MM.1S (cell line): ENCODE measurements around the gene PIK3CD.

Experiments
- DNase-seq: peaks from one replicate; pipeline ENCODE4 v3.0.0-alpha.2; 2015
- H2AFZ ChIP-seq: fragments of 300-600 bp; sonication (generic); 2 replicates; pipeline ENCODE4 v1.6.0; 2016; ENCODE audit warnings: antibody characterized with exemption, low read length
- H3F3A ChIP-seq: fragments of 300-600 bp; sonication (generic); 2 replicates; pipeline ENCODE4 v1.6.1; 2016; ENCODE audit warnings: mild to moderate bottlenecking, antibody characterized with exemption, low read length, moderate library complexity, mixed read lengths; ENCODE audit not compliant: insufficient read depth
- H3K27ac ChIP-seq: fragments of 300-600 bp; sonication (generic); 2 replicates; pipeline ENCODE4 v1.5.1; 2016; ENCODE audit warnings: mild to moderate bottlenecking, low read length
- H3K27me3 ChIP-seq: fragments of 300-600 bp; sonication (generic); replicated peaks from 2 replicates; pipeline ENCODE4 v1.6.0; 2016; ENCODE audit warnings: low read length; ENCODE audit not compliant: insufficient read depth
- H3K36me3 ChIP-seq: fragments of 300-600 bp; sonication (generic); replicated peaks from 2 replicates; pipeline ENCODE4 v1.6.1; 2016; ENCODE audit warnings: mild to moderate bottlenecking, low read length, mixed read lengths; ENCODE audit not compliant: insufficient read depth
- H3K4me1 ChIP-seq: fragments of 300-600 bp; sonication (generic); 2 replicates; pipeline ENCODE4 v1.6.1; 2016; ENCODE audit warnings: low read length, mixed read lengths
- H3K4me2 ChIP-seq: fragments of 300-600 bp; sonication (generic); 2 replicates; pipeline ENCODE4 v1.6.0; 2016; ENCODE audit warnings: low read depth, low read length
- H3K4me3 ChIP-seq: fragments of 300-600 bp; sonication (generic); 2 replicates; pipeline ENCODE4 v1.5.1; 2016; ENCODE audit warnings: low read length, mixed read lengths
- H3K79me2 ChIP-seq: fragments of 300-600 bp; sonication (generic); 2 replicates; pipeline ENCODE4 v1.6.1; 2016; ENCODE audit warnings: mixed run types, low read length, mixed read lengths
- H3K9ac ChIP-seq: fragments of 300-600 bp; sonication (generic); 2 replicates; pipeline ENCODE4 v1.6.1; 2016; ENCODE audit warnings: low read length, mixed read lengths
- H3K9me2 ChIP-seq: fragments of 300-600 bp; sonication (generic); replicated peaks from 2 replicates; pipeline ENCODE4 v1.6.1; 2016; ENCODE audit warnings: mild to moderate bottlenecking, low read length, mixed read lengths; ENCODE audit not compliant: insufficient read depth
- H3K9me3 ChIP-seq: fragments of 300-600 bp; sonication (generic); replicated peaks from 2 replicates; pipeline ENCODE4 v1.6.1; 2016; ENCODE audit warnings: mild to moderate bottlenecking, low read length, mixed read lengths; ENCODE audit not compliant: insufficient read depth
- H4K20me1 ChIP-seq: fragments of 300-600 bp; sonication (generic); 2 replicates; pipeline ENCODE4 v1.6.1; 2016; ENCODE audit warnings: mild to moderate bottlenecking, low read length, moderate library complexity, mixed read lengths; ENCODE audit not compliant: insufficient read depth
- CTCF ChIP-seq: fragments of 300-600 bp; sonication (generic); IDR thresholded peaks from 2 replicates; pipeline ENCODE4 v1.5.1; 2016; ENCODE audit warnings: antibody characterized with exemption, low read length, mixed read lengths
- EZH2 ChIP-seq: fragments of 300-600 bp; sonication (generic); optimal IDR thresholded peaks from 2 replicates; pipeline ENCODE3; 2017; ENCODE audit warnings: low read depth, mild to moderate bottlenecking, antibody characterized with exemption, low read length, mixed read lengths
- EZH2phosphoT487 ChIP-seq: fragments of 300-600 bp; sonication (generic); IDR thresholded peaks from 2 replicates; pipeline ENCODE4 v1.6.1; 2018; ENCODE audit warnings: antibody characterized with exemption, low read length

Gene PIK3CD

GRCh38 chr1:9749361-9749760 is 97.8 kb downstream of the PIK3CD start:
- Histone ChIP-seq H3K4me3 (no peak overlapping the region), H3F3A (no peaks in the 10 kb centered on the region), H3K79me2 (no peaks in the 10 kb centered on the region), H3K4me1 (no peaks in the 10 kb centered on the region), H3K9me3 (no peaks in the 10 kb centered on the region), H3K9ac (no peak overlapping the region), H3K27me3 (no peaks in the 10 kb centered on the region), H4K20me1 (no peaks in the 10 kb centered on the region), H3K9me2 (no peaks in the 10 kb centered on the region), H3K27ac (no peak overlapping the region), H2AFZ (no peak overlapping the region), H3K36me3 (no peaks in the 10 kb centered on the region), H3K4me2 (no peak overlapping the region)
- TF ChIP-seq CTCF (no peak), EZH2 (no peak), EZH2phosphoT487 (no peak)
- no peak for DNase-seq

DNA sequence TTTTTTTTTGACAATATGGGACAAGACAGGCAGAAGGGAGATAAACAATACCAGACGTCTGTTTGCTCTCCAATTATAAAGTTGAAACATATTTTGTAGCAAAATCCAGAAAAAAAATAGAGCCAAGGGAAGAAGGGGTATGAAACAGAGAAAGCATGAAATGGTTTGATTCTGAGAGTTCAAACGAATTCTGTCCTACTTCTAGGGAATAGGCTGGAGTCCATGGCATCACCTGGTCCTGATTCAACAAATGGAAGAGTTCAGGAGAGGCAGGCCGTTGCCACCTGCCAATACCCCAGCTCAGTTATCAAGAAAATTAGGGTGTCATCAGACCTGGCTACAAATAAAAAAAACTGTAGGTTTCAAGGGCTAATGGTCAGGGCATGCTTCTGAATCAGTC is 100.4 kb downstream of the PIK3CD start:
- no peak overlapping the region for H2AFZ ChIP-seq
- no peaks in the 10 kb centered on the region for H4K20me1 ChIP-seq
- H3K36me3 ChIP-seq: no peaks in the 10 kb centered on the region
- TF ChIP-seq EZH2phosphoT487: no peak
- no peak for TF ChIP-seq CTCF
- TF ChIP-seq EZH2: no peak
- H3K27me3 ChIP-seq: no peaks in the 10 kb centered on the region
- H3K9me2 ChIP-seq: no peaks in the 10 kb centered on the region
- no peak overlapping the region for H3K27ac ChIP-seq
- H3F3A ChIP-seq: no peaks in the 10 kb centered on the region
- no peak overlapping the region for H3K4me2 ChIP-seq
- H3K4me1 ChIP-seq: no peaks in the 10 kb centered on the region
- H3K9me3 ChIP-seq: no peaks in the 10 kb centered on the region
- no peak overlapping the region for H3K9ac ChIP-seq
- no peak overlapping the region for H3K4me3 ChIP-seq
- no peak for DNase-seq
- H3K79me2 ChIP-seq: no peaks in the 10 kb centered on the region; the same call in 1 of the 2 replicates

DNA sequence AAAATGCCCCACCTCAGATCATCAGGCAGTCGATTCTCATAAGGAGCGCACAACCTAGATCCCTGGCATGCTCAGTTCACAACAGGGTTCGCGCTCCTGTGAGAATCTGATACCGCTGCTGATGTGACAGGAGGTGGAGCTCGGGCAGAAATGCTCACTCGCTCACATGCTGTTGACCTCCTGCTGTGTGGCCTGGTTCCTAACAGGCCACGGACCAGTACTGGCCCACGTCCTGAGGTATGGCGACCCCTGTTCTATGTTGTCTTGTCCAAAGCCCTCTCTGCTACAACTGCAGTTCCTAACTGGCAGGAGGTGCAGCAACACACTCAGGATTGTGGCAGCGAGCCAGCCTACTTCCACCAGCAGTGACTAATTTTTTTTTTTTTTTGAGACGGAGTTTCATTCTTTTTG is 101.6 kb downstream of the PIK3CD start:
- H3F3A ChIP-seq: no peaks in the 10 kb centered on the region
- no peaks in the 10 kb centered on the region for H3K9me2 ChIP-seq
- H3K4me1 ChIP-seq: no peaks in the 10 kb centered on the region
- no peak for DNase-seq
- H3K27me3 ChIP-seq: no peaks in the 10 kb centered on the region
- H3K9ac ChIP-seq: no peak overlapping the region
- no peaks in the 10 kb centered on the region for H3K9me3 ChIP-seq
- H3K27ac ChIP-seq: no peak overlapping the region
- H3K79me2 ChIP-seq: peaks cover 5% of the 10 kb centered on the region
- no peak overlapping the region for H2AFZ ChIP-seq
- H3K4me3 ChIP-seq: no peak overlapping the region
- H3K4me2 ChIP-seq: no peak overlapping the region
- no peaks in the 10 kb centered on the region for H3K36me3 ChIP-seq
- no peaks in the 10 kb centered on the region for H4K20me1 ChIP-seq
- TF ChIP-seq EZH2 (no peak), CTCF (no peak), EZH2phosphoT487 (no peak)
